ENCODE measurements around the gene NCKAP5L.

DNA sequence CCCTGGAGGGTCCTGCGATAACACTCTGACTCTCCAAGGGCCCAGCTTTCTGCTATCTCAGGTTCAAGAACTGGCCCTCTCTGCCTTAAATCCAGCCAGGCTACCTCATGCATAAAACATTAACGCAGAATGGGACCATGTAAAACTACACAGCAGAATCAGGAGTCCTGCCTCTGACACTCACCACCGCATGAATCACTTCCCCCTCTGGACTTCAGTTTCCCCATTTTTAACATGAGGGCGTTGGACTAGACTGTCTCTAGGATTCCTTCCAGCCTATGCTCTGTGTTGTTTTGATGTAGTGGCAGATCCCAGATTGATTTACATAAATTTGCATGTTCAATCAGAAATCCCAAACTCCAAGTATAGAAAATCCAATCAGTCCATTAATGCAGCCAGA is 3.3 kb downstream of the NCKAP5L start:
- TF ChIP-seq CTCF (conservative IDR thresholded peaks at IDR 0.05 in 1 of 2, IDR thresholded peaks at IDR 0.05 in 1 of 2; ENCODE audit: low read depth in 1 of 2, low read length in 2 of 2) (no peak), EZH2 (IDR thresholded peaks at IDR 0.05; ENCODE audit: low read length, missing control alignments) (no peak)

All from fibroblast of lung (primary cell).